ENCODE measurements around the gene ATAT1. TPM values are rescaled to one million over a fixed set of nuclear protein-coding genes. Genes with fewer than 3 reads are reported as not detected.

The ATAT1 gene
- total and polyA plus RNA-seq, 2 of the 4 experiments (the other 2 are of a cell fraction), result 5.6 to 15.5 TPM

DNA sequence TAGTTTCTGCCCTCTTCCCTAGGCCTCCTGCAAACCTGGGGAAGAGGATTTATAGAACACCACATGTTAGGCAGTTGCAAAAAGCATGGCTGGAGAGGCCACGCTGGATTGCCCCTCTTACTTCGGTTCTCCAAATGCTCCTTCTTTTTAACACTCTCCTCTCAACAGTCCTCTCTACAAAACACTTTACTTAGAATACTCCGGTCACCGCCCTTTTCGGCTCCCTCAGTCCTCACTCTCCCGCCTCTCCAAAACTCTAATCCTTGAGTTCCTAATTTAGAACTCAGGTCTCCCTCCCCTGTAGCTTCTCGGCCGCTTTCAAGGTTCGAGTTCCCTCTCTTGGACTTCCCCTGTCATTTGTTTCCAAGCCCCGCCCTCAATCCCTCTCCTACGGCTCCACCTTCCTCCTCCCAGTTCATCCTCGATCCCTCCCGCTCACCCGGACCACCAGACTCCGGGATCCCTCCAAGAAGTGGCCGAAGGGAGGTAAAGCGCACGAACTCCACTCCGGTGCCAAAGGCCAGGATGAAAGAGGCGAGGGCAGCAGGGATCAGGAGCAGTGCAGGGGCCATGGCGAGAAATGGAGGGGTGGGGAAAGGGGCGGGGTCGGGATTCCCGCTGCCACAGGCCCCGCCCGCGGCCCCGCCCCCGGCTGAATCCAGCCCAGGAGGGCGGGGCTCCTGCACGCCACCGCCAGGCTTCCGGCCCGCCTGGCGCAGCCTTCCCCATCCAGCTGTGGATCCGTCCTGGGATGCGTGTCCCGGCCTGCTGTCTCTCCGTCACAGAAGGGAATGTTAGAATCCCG, 63.9 kb downstream of the ATAT1 start, which contains the start of gene NRM:
TSS of gene NRM (minus strand) at position 582 of the 805 bp plus-strand sequence. CDS start at position 572, 10 bp downstream.
- H2BK5ac ChIP-seq (ENCODE audit: low read depth, low read length, poor library complexity, severe bottlenecking), result peak within 1 kb of the TSS; percentile 96
- peak within 1 kb of the TSS; percentile 62 to 90 for H4K8ac ChIP-seq (ENCODE audit: low read depth in 2 of 2, low read length in 2 of 2)
- TF ChIP-seq MXI1 (IDR thresholded peaks at IDR 0.05; ENCODE audit: borderline replicate concordance, low read depth, low read length) (peak; percentile 77), FOS (IDR thresholded peaks at IDR 0.05; ENCODE audit: low read depth, low read length) (no peak), BHLHE40 (IDR thresholded peaks at IDR 0.05; ENCODE audit: low read depth, low read length) (peak; percentile 59; the same call in 1 of the 2 replicates), ELK1 (IDR thresholded peaks at IDR 0.05; ENCODE audit: borderline replicate concordance, low read depth, low read length) (no peak), POLR2A (IDR thresholded peaks at IDR 0.05; ENCODE audit: low read depth, low read length) (peak; percentile 64; the same call in 1 of the 2 replicates), MAZ (IDR thresholded peaks at IDR 0.05; ENCODE audit: borderline replicate concordance, low read depth, low read length) (peak; percentile 90; the same call in 1 of the 2 replicates)
- TF ChIP-seq, protein P1, sequence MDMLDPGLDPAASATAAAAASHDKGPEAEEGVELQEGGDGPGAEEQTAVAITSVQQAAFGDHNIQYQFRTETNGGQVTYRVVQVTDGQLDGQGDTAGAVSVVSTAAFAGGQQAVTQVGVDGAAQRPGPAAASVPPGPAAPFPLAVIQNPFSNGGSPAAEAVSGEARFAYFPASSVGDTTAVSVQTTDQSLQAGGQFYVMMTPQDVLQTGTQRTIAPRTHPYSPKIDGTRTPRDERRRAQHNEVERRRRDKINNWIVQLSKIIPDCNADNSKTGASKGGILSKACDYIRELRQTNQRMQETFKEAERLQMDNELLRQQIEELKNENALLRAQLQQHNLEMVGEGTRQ (IDR thresholded peaks at IDR 0.05; ENCODE audit: low read depth, low read length), result 0 out of 2 replicates have a peak, but pooled peaks have one; percentile 4
- H3K4me2 ChIP-seq (ENCODE audit: low read depth, low read length), result peak within 1 kb of the TSS; percentile 89
- WGBS, 2 experiments (ENCODE audit: extremely low coverage in 2 of 2, insufficient read length in 1 of 2), result 0% methylated on average over 13 of the region's 40 CpGs; no CpG with 5 or more reads in 1 of the 2 experiments
- H3K56ac ChIP-seq (ENCODE audit: extremely low read depth, insufficient read depth, low read length), result peak within 1 kb of the TSS; percentile 93
- H3K27me3 ChIP-seq (ENCODE audit: control insufficient read depth, insufficient read depth, low read length), result no peaks in the 10 kb centered on the region
- H2BK15ac ChIP-seq (ENCODE audit: low read depth, low read length), result peak within 1 kb of the TSS; percentile 90; the same call in 2 of the 3 replicates
- H3K9me3 ChIP-seq (ENCODE audit: control insufficient read depth, insufficient read depth, low read length), result no peaks in the 10 kb centered on the region
- DNase-seq, result peak; percentile 87
- dilution Hi-C loops (cut with HindIII; ENCODE audit: low sequenced_read_pairs, unreplicated experiment) (no loop called here), in situ Hi-C loops (cut with MboI; ENCODE audit: low sequenced_read_pairs) (no loop called here), intact Hi-C loops (cut with micrococcal nuclease) (loop anchor here (1.0 kb wide), 1 partner anchor 27 kb away; the partner anchor contains the start of gene MDC1)
- H2AK9ac ChIP-seq (replicated peaks; ENCODE audit: low read depth, low read length, poor library complexity), result peak within 1 kb of the TSS; percentile 98
- peak within 1 kb of the TSS; percentile 60 for H4K5ac ChIP-seq (ENCODE audit: low read depth, low read length)
- POLR2A ChIA-PET (ENCODE audit: unreplicated experiment), result interaction anchor here (0.5 to 1.5 kb wide), 3 partner anchors 28 to 100 kb away, joined by 3 to 5 read pairs (median 3); no protein-coding TSS in a partner anchor
- H3K4me1 ChIP-seq (ENCODE audit: control insufficient read depth, insufficient read depth, low read length), result peaks cover 21% of the 10 kb centered on the region
- peak within 1 kb of the TSS; percentile 97 for H3K9ac ChIP-seq (ENCODE audit: low read depth, low read length)
- H3K27ac ChIP-seq (ENCODE audit: insufficient read depth, low read length), result peak within 1 kb of the TSS; percentile 99
- H3K4ac ChIP-seq (ENCODE audit: low read depth, low read length), result peak within 1 kb of the TSS; percentile 99
- peak within 1 kb of the TSS; percentile 89 for H3K4me3 ChIP-seq (ENCODE audit: insufficient read depth, low read depth, low read length)
- H3K36me3 ChIP-seq (ENCODE audit: control insufficient read depth, insufficient read depth, low read length), result peaks cover under 1% of the 10 kb centered on the region; the same call in 1 of the 2 replicates
- peak within 1 kb of the TSS; percentile 99 for H3K14ac ChIP-seq (replicated peaks; ENCODE audit: low read depth, low read length)
- peak; percentile 58 for ATAC-seq (ENCODE audit: low read depth)
- H3K9me1 ChIP-seq (ENCODE audit: insufficient read depth, low read length), result peaks cover 13% of the 10 kb centered on the region
- no TSS peak for BruUV-seq (replicated peaks)
- CTCF ChIA-PET, result interaction anchor here (0.6 to 1.2 kb wide), 2 partner anchors 11 to 33 kb away, joined by 3 to 4 read pairs; no protein-coding TSS in a partner anchor
- H2AFZ ChIP-seq (replicated peaks; ENCODE audit: low read length, poor library complexity), result peak within 1 kb of the TSS; percentile 98
- peaks cover 7% of the 10 kb centered on the region; the same call in 1 of the 2 replicates for H4K20me1 ChIP-seq (ENCODE audit: insufficient read depth, low read length)
- peak within 1 kb of the TSS; percentile 98 for H2AK5ac ChIP-seq (ENCODE audit: low read depth, low read length)
- H3K79me1 ChIP-seq (ENCODE audit: low read depth in 1 of 2, low read length in 2 of 2), result peaks cover 18 to 37% of the 10 kb centered on the region in 2 experiments; a peak in 3 of 4 replicates
- H2BK120ac ChIP-seq (ENCODE audit: low read depth, low read length), result peak within 1 kb of the TSS; percentile 97
- peak within 1 kb of the TSS; percentile 93 for H3K18ac ChIP-seq (ENCODE audit: low read depth, low read length)
- H3K23ac ChIP-seq (ENCODE audit: low read depth, low read length), result peak within 1 kb of the TSS; percentile 98
- peak within 1 kb of the TSS; percentile 96 for H4K91ac ChIP-seq (ENCODE audit: insufficient read depth, low read depth, low read length)
- peak within 1 kb of the TSS; percentile 63; the same call in 1 of the 2 replicates for H2BK20ac ChIP-seq (ENCODE audit: low read depth, low read length)
